Lower lobe of right lung (tissue), 2 donors: ENCODE measurements around the gene TBC1D10A. TPM values are rescaled to one million over a fixed set of nuclear protein-coding genes. Genes with fewer than 3 reads are reported as not detected.

ENCODE experiments used
- ATAC-seq, 2 donors: fragments of 200-7000 bp; cut with Tn5 transposase; one replicate each; pipeline ENCODE4 v1.9.1; 2020 to 2022; ENCODE audit warnings: mild to moderate bottlenecking in 2 of 2, moderate library complexity in 2 of 2
- DNase-seq: peaks from one replicate; pipeline ENCODE4 v3.0.0-alpha.2; 2020
- H3K27ac ChIP-seq: fragments of 200-600 bp; one replicate; pipeline ENCODE4 v1.8.0; 2022
- H3K27me3 ChIP-seq: fragments of 200-600 bp; one replicate; pipeline ENCODE4 v1.8.0; 2022; ENCODE audit warnings: low read depth
- H3K36me3 ChIP-seq: fragments of 200-600 bp; one replicate; pipeline ENCODE4 v1.8.0; 2022; ENCODE audit warnings: mild to moderate bottlenecking
- H3K4me1 ChIP-seq: fragments of 200-600 bp; one replicate; pipeline ENCODE4 v1.8.0; 2022
- H3K4me3 ChIP-seq: fragments of 200-600 bp; one replicate; pipeline ENCODE4 v1.8.0; 2022; ENCODE audit warnings: mild to moderate bottlenecking
- H3K9me3 ChIP-seq: fragments of 200-600 bp; one replicate; pipeline ENCODE4 v1.8.0; 2022
- intact Hi-C: fragments of 100-400 bp; cut with DNase I; formaldehyde crosslinking; loops from one replicate; pipeline ENCODE4 v1.11.0; 2022
- total RNA-seq: library from RNA; stranded (reverse); fragmentation: NEBNext Ultra II Directional; extraction: Animal tissue kit (Norgen Biotek cat#: 25700); gene quantifications from one replicate; pipeline ENCODE4 v1.2.1, GENCODE V29; 2021
- TF ChIP-seq, protein P1 (sequence below): fragments of 200-600 bp; IDR thresholded peaks from one replicate; pipeline ENCODE4 v1.8.0; 2022; ENCODE audit warnings: antibody characterized with exemption, mild to moderate bottlenecking
- donor health status: DM: no; HTN: yes; CAD: no; lungs with severe emphysema.

Gene TBC1D10A
- total RNA-seq, 1 donor from 2014 or later: 27.4 TPM

- no peak overlapping the region for H3K27ac ChIP-seq
- no peak for ATAC-seq
- H3K4me1 ChIP-seq: peaks cover 15% of the 10 kb centered on the region
- H3K9me3 ChIP-seq: no peaks in the 10 kb centered on the region
- TF ChIP-seq, protein P1, sequence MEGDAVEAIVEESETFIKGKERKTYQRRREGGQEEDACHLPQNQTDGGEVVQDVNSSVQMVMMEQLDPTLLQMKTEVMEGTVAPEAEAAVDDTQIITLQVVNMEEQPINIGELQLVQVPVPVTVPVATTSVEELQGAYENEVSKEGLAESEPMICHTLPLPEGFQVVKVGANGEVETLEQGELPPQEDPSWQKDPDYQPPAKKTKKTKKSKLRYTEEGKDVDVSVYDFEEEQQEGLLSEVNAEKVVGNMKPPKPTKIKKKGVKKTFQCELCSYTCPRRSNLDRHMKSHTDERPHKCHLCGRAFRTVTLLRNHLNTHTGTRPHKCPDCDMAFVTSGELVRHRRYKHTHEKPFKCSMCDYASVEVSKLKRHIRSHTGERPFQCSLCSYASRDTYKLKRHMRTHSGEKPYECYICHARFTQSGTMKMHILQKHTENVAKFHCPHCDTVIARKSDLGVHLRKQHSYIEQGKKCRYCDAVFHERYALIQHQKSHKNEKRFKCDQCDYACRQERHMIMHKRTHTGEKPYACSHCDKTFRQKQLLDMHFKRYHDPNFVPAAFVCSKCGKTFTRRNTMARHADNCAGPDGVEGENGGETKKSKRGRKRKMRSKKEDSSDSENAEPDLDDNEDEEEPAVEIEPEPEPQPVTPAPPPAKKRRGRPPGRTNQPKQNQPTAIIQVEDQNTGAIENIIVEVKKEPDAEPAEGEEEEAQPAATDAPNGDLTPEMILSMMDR: no peak
- H3K36me3 ChIP-seq: no peaks in the 10 kb centered on the region
- no peak for DNase-seq
- intact Hi-C loops: no loop called here
- no peaks in the 10 kb centered on the region for H3K27me3 ChIP-seq
- no peak overlapping the region for H3K4me3 ChIP-seq
Observed at GRCh38 chr22:30261134-30261533, 65.6 kb downstream of the TBC1D10A start.

- TF ChIP-seq, protein P1: no peak
- Histone ChIP-seq H3K9me3 (no peaks in the 10 kb centered on the region), H3K27me3 (no peaks in the 10 kb centered on the region), H3K4me1 (peaks cover 20% of the 10 kb centered on the region), H3K36me3 (no peaks in the 10 kb centered on the region), H3K4me3 (no peak overlapping the region), H3K27ac (no peak overlapping the region)
- intact Hi-C loops: no loop called here
- no peak for DNase-seq
- no peak for ATAC-seq
Observed at GRCh38 chr22:30260682-30261081, 66.1 kb downstream of the TBC1D10A start.

- DNase-seq (no peak), ATAC-seq (no peak)
- H3K9me3 ChIP-seq: no peaks in the 10 kb centered on the region
- intact Hi-C loops: no loop called here
- no peak overlapping the region for H3K4me3 ChIP-seq
- no peaks in the 10 kb centered on the region for H3K27me3 ChIP-seq
- TF ChIP-seq, protein P1: no peak
- no peaks in the 10 kb centered on the region for H3K36me3 ChIP-seq
- no peak overlapping the region for H3K27ac ChIP-seq
- peaks cover 20% of the 10 kb centered on the region for H3K4me1 ChIP-seq
Observed at GRCh38 chr22:30260276-30260675, 66.5 kb downstream of the TBC1D10A start.

- DNase-seq (no peak), ATAC-seq (no peak)
- no peak overlapping the region for H3K27ac ChIP-seq
- H3K9me3 ChIP-seq: no peaks in the 10 kb centered on the region
- intact Hi-C loops: no loop called here
- H3K4me3 ChIP-seq: no peak overlapping the region
- no peaks in the 10 kb centered on the region for H3K36me3 ChIP-seq
- no peaks in the 10 kb centered on the region for H3K27me3 ChIP-seq
- TF ChIP-seq, protein P1: no peak
- peaks cover 24% of the 10 kb centered on the region for H3K4me1 ChIP-seq
Observed at GRCh38 chr22:30254314-30254713, 72.4 kb downstream of the TBC1D10A start.

DNA sequence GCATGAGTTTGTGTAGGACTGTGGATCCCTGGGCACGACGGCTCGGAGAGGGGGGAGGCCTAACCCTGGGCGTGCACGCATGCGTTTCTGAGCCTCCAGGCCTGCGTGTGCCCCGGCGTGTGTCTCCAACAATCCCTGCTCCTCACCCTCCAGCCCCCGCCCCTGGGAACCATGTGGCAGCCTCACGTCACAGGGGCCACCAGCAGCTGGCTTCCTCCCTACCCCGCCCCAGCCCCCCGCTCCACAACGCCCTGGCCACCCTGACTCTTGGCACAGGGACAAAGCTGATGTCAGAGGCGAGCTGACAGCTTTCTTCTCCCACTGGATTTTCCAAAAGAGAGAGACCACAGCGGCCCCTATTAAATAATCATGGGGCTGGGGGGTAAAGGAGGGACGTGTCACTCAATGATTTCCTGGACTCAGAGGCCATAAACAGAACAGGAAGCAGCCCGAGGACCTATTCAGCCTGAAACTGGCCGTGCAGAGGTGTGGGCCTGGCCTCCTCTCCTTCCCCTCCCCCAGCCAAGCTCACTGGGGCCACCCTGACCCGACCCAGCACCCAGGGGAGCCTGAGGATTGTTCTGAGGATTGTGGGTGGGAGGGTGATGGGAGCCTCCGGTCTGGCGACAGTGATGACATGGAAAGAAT, 73.4 kb downstream of the TBC1D10A start:
- no peak overlapping the region for H3K4me3 ChIP-seq
- peaks cover 24% of the 10 kb centered on the region for H3K4me1 ChIP-seq
- H3K9me3 ChIP-seq: no peaks in the 10 kb centered on the region
- no peak for DNase-seq
- H3K27ac ChIP-seq: peak overlapping the region; percentile 33
- H3K27me3 ChIP-seq: no peaks in the 10 kb centered on the region
- TF ChIP-seq, protein P1: no peak
- peak in 1 of 2 donors; percentile 14 for ATAC-seq
- H3K36me3 ChIP-seq: no peaks in the 10 kb centered on the region
- intact Hi-C loops: no loop called here
